Testis (tissue), 3 donors: ENCODE data around the gene UQCRH. TPM values are rescaled to one million over a fixed set of nuclear protein-coding genes. Genes with fewer than 3 reads are reported as not detected.

Source experiments
- DNase-seq: peaks from one replicate; pipeline ENCODE4 v3.0.0-alpha.2; 2019
- H3K27ac ChIP-seq, 2 donors: fragments of 200-600 bp; sonication (generic); one replicate each; pipeline ENCODE4 v1.5.1; 2019
- H3K27me3 ChIP-seq: fragments of 200-600 bp; sonication (generic); one replicate; pipeline ENCODE4 v1.5.1; 2019
- H3K36me3 ChIP-seq: fragments of 200-600 bp; sonication (generic); one replicate; pipeline ENCODE4 v1.5.1; 2017; ENCODE audit warnings: low read depth; ENCODE audit errors: missing control alignments
- H3K4me1 ChIP-seq: fragments of 200-600 bp; sonication (generic); one replicate; pipeline ENCODE4 v1.5.1; 2019
- H3K4me3 ChIP-seq, 2 donors: fragments of 200-600 bp; sonication (generic); one replicate each; pipeline ENCODE4 v1.5.1; 2017 to 2019
- H3K9me3 ChIP-seq: fragments of 200-600 bp; sonication (generic); one replicate; pipeline ENCODE4 v1.5.1; 2017
- POLR2A ChIP-seq: fragments of 450-650 bp; IDR thresholded peaks from one replicate; pipeline ENCODE4 v1.6.1; 2017; ENCODE audit warnings: antibody characterized with exemption, mild to moderate bottlenecking, moderate library complexity
- WGBS, 2 donors: methylation state at CpG; one replicate each; pipeline ENCODE4 v1.1.5; 2018; 5-methylcytosine and 5-hydroxymethylcytosine counted together
- intact Hi-C: fragments of 100-400 bp; cut with DNase I; formaldehyde crosslinking; loops from one replicate; pipeline ENCODE4 v1.15.1; 2023; ENCODE audit warnings: low total_unique reads
- polyA plus RNA-seq: library from polyadenylated mRNA; stranded (reverse); fragments of 350-450 nt; fragmentation: Illumina TruSeq; extraction: RNeasy Lipid Tissue Mini Kit (QIAGEN cat#74804); gene quantifications from one replicate; pipeline ENCODE4 v1.2.3, GENCODE V29; 2014; ENCODE audit warnings: low read depth, low replicate concordance; ENCODE audit not compliant: insufficient read depth
- total RNA-seq, 2 donors: library from RNA; depleted of rRNA; stranded (reverse); fragments of >200 nt; gene quantifications; one replicate each; pipeline ENCODE4 v1.2.3, GENCODE V29; 2016
- TF ChIP-seq, protein P1 (sequence below), 3 experiments: fragments of 450-650 bp in 2 of 3; fragments of 200-600 bp in 1 of 3; sonication (generic) in 1 of 3; IDR thresholded peaks; one replicate each; pipeline ENCODE4 v1.5.1; 2016 to 2019; ENCODE audit warnings: antibody characterized with exemption in 3 of 3, mild to moderate bottlenecking in 2 of 3, moderate library complexity in 1 of 3

The UQCRH gene
- total and polyA plus RNA-seq, 3 donors from 2014 or later: 165 to 259 (median 183) TPM

DNA sequence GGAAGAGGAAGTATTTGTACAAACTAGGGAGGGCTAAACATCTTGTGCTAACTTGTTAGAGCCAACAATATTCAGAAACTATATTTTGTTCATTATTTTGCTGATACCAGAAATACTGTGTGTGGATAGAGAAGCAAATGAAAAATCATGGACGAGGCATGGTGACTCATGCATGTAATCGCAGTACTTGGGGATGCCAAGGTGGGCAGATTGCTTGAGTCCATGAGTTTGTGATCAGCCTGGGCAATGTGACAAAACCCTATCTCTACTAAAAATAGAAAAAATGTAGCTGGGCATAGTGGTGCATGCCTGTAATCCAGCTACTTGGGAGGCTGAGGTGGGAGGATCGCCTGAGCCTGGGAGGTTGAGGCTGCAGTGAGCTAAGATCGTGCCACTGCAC lies 13.5 kb upstream of the UQCRH start:
- intact Hi-C loops: no loop called here
- H3K4me1 ChIP-seq: no peaks in the 10 kb centered on the region
- TF ChIP-seq, protein P1, sequence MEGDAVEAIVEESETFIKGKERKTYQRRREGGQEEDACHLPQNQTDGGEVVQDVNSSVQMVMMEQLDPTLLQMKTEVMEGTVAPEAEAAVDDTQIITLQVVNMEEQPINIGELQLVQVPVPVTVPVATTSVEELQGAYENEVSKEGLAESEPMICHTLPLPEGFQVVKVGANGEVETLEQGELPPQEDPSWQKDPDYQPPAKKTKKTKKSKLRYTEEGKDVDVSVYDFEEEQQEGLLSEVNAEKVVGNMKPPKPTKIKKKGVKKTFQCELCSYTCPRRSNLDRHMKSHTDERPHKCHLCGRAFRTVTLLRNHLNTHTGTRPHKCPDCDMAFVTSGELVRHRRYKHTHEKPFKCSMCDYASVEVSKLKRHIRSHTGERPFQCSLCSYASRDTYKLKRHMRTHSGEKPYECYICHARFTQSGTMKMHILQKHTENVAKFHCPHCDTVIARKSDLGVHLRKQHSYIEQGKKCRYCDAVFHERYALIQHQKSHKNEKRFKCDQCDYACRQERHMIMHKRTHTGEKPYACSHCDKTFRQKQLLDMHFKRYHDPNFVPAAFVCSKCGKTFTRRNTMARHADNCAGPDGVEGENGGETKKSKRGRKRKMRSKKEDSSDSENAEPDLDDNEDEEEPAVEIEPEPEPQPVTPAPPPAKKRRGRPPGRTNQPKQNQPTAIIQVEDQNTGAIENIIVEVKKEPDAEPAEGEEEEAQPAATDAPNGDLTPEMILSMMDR (IDR thresholded peaks at IDR 0.05): no peak
- no peak for TF ChIP-seq POLR2A
- H3K27ac ChIP-seq: no peak overlapping the region
- no peaks in the 10 kb centered on the region for H3K27me3 ChIP-seq
- H3K36me3 ChIP-seq: no peaks in the 10 kb centered on the region
- H3K9me3 ChIP-seq: no peaks in the 10 kb centered on the region
- 83 to 92% methylated on average over 4 of the region's 4 CpGs for WGBS, 2 donors
- no peak for DNase-seq
- no peak overlapping the region for H3K4me3 ChIP-seq

DNA sequence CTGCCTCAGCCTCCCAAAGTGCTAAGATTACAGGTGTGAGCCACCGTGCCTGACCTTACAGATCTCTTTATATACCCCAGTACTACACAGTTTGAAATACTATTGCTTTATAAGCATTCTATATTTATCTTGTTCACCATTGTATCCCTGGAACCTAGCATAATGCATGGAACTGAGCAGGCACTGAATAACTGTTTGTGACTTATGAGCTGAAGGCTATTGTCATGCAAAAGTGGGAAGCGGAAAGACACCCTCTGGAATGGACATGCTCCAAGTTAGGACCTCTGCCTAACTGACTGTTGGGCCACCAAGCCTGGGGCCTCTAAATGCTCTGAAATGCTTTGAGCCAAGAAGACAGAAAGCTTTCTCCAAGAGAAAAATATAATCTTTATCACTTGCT lies 8.2 kb upstream of the UQCRH start:
- TF ChIP-seq POLR2A: no peak
- TF ChIP-seq, protein P1 (IDR thresholded peaks at IDR 0.05): no peak
- H3K4me1 ChIP-seq: peaks cover 7% of the 10 kb centered on the region
- intact Hi-C loops: no loop called here

DNA sequence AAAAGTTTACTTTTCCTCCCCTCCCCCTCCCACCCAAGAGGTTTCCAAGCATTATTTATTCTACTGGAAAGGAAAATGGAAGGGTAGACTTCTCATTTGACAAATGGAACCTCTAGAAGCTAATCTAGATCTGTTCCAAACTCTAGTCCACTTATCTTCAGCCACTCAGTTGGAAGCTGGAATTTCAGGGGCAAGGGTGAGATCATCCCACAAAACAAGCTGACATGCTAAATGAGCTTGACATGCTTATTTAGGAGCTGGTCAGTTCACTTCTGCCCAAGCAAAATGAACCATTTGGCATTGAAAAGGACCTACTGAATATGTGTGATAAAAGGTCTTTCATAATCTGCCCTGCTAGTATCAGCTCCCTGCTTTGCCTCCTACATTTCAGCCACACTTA lies 5.1 kb upstream of the UQCRH start:
- TF ChIP-seq, protein P1 (IDR thresholded peaks at IDR 0.05): no peak
- TF ChIP-seq POLR2A: no peak
- intact Hi-C loops: no loop called here
- no peaks in the 10 kb centered on the region for H3K36me3 ChIP-seq
- H3K4me3 ChIP-seq: no peak overlapping the region
- no peaks in the 10 kb centered on the region for H3K27me3 ChIP-seq
- DNase-seq: no peak
- H3K4me1 ChIP-seq: peaks cover 18% of the 10 kb centered on the region
- H3K27ac ChIP-seq: no peak overlapping the region
- H3K9me3 ChIP-seq: no peaks in the 10 kb centered on the region

More for the DNA sequence above, 8.2 kb upstream of the UQCRH start:
- no peak overlapping the region for H3K4me3 ChIP-seq
- H3K27me3 ChIP-seq: no peaks in the 10 kb centered on the region
- no peak overlapping the region for H3K27ac ChIP-seq
- WGBS, 2 donors: 95 to 96% methylated on average over 2 of the region's 2 CpGs
- no peak for DNase-seq
- no peaks in the 10 kb centered on the region for H3K9me3 ChIP-seq
- no peaks in the 10 kb centered on the region for H3K36me3 ChIP-seq

GRCh38 chr1:46300673-46301405 lies 2.7 kb upstream of the UQCRH start:
- peak; percentile 61 for DNase-seq
- Histone ChIP-seq H3K9me3 (no peaks in the 10 kb centered on the region), H3K4me3 (peak overlapping the region; percentile 87 to 98), H3K27me3 (no peaks in the 10 kb centered on the region), H3K36me3 (no peaks in the 10 kb centered on the region), H3K27ac (peak overlapping the region; percentile 99 to 100), H3K4me1 (peaks cover 26% of the 10 kb centered on the region)
- intact Hi-C loops: no loop called here
- TF ChIP-seq, protein P1 (IDR thresholded peaks at IDR 0.05): no peak
- no peak for TF ChIP-seq POLR2A
- 17% methylated on average over 6 of the region's 6 CpGs for WGBS, 2 donors

GRCh38 chr1:46301406-46301807 lies 2.1 kb upstream of the UQCRH start:
- TF ChIP-seq POLR2A: no peak
- TF ChIP-seq, protein P1 (IDR thresholded peaks at IDR 0.05): no peak
- Histone ChIP-seq H3K9me3 (no peaks in the 10 kb centered on the region), H3K27ac (peak overlapping the region; percentile 99 to 100), H3K4me1 (peaks cover 26% of the 10 kb centered on the region), H3K27me3 (no peaks in the 10 kb centered on the region), H3K4me3 (peak overlapping the region; percentile 87 to 98), H3K36me3 (no peaks in the 10 kb centered on the region)
- 0 to 4% methylated on average over 17 of the region's 17 CpGs for WGBS, 2 donors
- intact Hi-C loops: no loop called here
- DNase-seq: no peak
